Activated T-helper 1 cell treated with anti-CD3 and anti-CD28 coated beads, Interleukin-12 subunit alpha, Interleukin-12 subunit beta, Interleukin-2, Interleukin-4 antibody, amounts not matched to agents 30 ng/mL and 10 ng/mL and 1 ng/mL, durations not matched to agents 14 hours and 24 hours and 36 hours (primary cell): ENCODE data around the gene SIPA1L3. TPM values are rescaled to one million over a fixed set of nuclear protein-coding genes. Genes with fewer than 3 reads are reported as not detected.
A peak's percentile ranks its signal among the peaks of the same experiment; 100 is the strongest.

Experiments
- DNase-seq: peaks from one replicate; pipeline ENCODE4 v3.0.0; 2021; ENCODE audit warnings: low spot score
- H3K27ac Mint-ChIP-seq: one replicate; pipeline ENCODE4 v1.8.0; 2021; ENCODE audit warnings: mild to moderate bottlenecking, mixed read lengths
- H3K27me3 Mint-ChIP-seq: one replicate; pipeline ENCODE4 v1.8.0; 2022; ENCODE audit warnings: mild to moderate bottlenecking, moderate library complexity, mixed read lengths; ENCODE audit not compliant: insufficient read depth
- H3K36me3 Mint-ChIP-seq: one replicate; pipeline ENCODE4 v1.8.0; 2021; ENCODE audit warnings: low read depth, mixed read lengths
- H3K4me1 Mint-ChIP-seq: one replicate; pipeline ENCODE4 v1.8.0; 2021; ENCODE audit warnings: low read depth, mixed read lengths
- H3K4me3 Mint-ChIP-seq: one replicate; pipeline ENCODE4 v1.8.0; 2021; ENCODE audit warnings: mild to moderate bottlenecking, moderate library complexity, mixed read lengths
- H3K9me3 Mint-ChIP-seq: one replicate; pipeline ENCODE4 v1.8.0; 2021; ENCODE audit warnings: mixed read lengths
- intact Hi-C: fragments of 100-400 bp; cut with micrococcal nuclease; formaldehyde crosslinking; loops from one replicate; pipeline ENCODE4 v1.15.1; 2024
- total RNA-seq: library from RNA; stranded (reverse); gene quantifications from 2 replicates; pipeline ENCODE4 v1.2.3, GENCODE V29; 2022

SIPA1L3 gene
- total RNA-seq, 1 donor from 2014 or later = 16.7 TPM

GRCh38 chr19:38248421-38248820, 341.4 kb downstream of the SIPA1L3 start:
- H3K36me3 Mint-ChIP-seq = peaks cover 4% of the 10 kb centered on the region
- peaks cover 23% of the 10 kb centered on the region for H3K4me1 Mint-ChIP-seq
- no peaks in the 10 kb centered on the region for H3K9me3 Mint-ChIP-seq
- no peak overlapping the region for H3K27ac Mint-ChIP-seq
- no peak for DNase-seq
- no peaks in the 10 kb centered on the region for H3K27me3 Mint-ChIP-seq
- no peak overlapping the region for H3K4me3 Mint-ChIP-seq
- intact Hi-C loops = no loop called here

- H3K4me3 Mint-ChIP-seq = no peak overlapping the region
- H3K4me1 Mint-ChIP-seq = peaks cover 28% of the 10 kb centered on the region
- no peak overlapping the region for H3K27ac Mint-ChIP-seq
- no peak for DNase-seq
- peaks cover 2% of the 10 kb centered on the region for H3K27me3 Mint-ChIP-seq
- H3K36me3 Mint-ChIP-seq = peaks cover 4% of the 10 kb centered on the region
- H3K9me3 Mint-ChIP-seq = no peaks in the 10 kb centered on the region
- intact Hi-C loops = no loop called here
Observed at GRCh38 chr19:38250428-38250820, 343.4 kb downstream of the SIPA1L3 start.

- peak overlapping the region; percentile 75 for H3K4me3 Mint-ChIP-seq
- peaks cover 2% of the 10 kb centered on the region for H3K27me3 Mint-ChIP-seq
- peaks cover 3% of the 10 kb centered on the region for H3K36me3 Mint-ChIP-seq
- H3K27ac Mint-ChIP-seq = peak overlapping the region; percentile 68
- no peaks in the 10 kb centered on the region for H3K9me3 Mint-ChIP-seq
- peaks cover 29% of the 10 kb centered on the region for H3K4me1 Mint-ChIP-seq
- intact Hi-C loops = no loop called here
- no peak for DNase-seq
Observed at GRCh38 chr19:38250821-38251563, 344.0 kb downstream of the SIPA1L3 start.

GRCh38 chr19:38251564-38252051, 344.6 kb downstream of the SIPA1L3 start:
- peak overlapping the region; percentile 75 for H3K4me3 Mint-ChIP-seq
- no peaks in the 10 kb centered on the region for H3K9me3 Mint-ChIP-seq
- H3K27ac Mint-ChIP-seq = peak overlapping the region; percentile 68
- H3K36me3 Mint-ChIP-seq = peaks cover 2% of the 10 kb centered on the region
- no peak for DNase-seq
- intact Hi-C loops = no loop called here
- H3K27me3 Mint-ChIP-seq = peaks cover 2% of the 10 kb centered on the region
- peaks cover 27% of the 10 kb centered on the region for H3K4me1 Mint-ChIP-seq

- intact Hi-C loops = no loop called here
- peak overlapping the region; percentile 18 for H3K27ac Mint-ChIP-seq
- H3K4me3 Mint-ChIP-seq = peak overlapping the region; percentile 75
- no peaks in the 10 kb centered on the region for H3K9me3 Mint-ChIP-seq
- DNase-seq = no peak
- peaks cover 2% of the 10 kb centered on the region for H3K36me3 Mint-ChIP-seq
- H3K27me3 Mint-ChIP-seq = peaks cover 8% of the 10 kb centered on the region
- H3K4me1 Mint-ChIP-seq = peaks cover 34% of the 10 kb centered on the region
Observed at GRCh38 chr19:38252385-38252784, 345.4 kb downstream of the SIPA1L3 start.

- peak overlapping the region; percentile 18 for H3K27ac Mint-ChIP-seq
- peaks cover 34% of the 10 kb centered on the region for H3K4me1 Mint-ChIP-seq
- H3K4me3 Mint-ChIP-seq = peak overlapping the region; percentile 75
- H3K27me3 Mint-ChIP-seq = peaks cover 8% of the 10 kb centered on the region
- intact Hi-C loops = no loop called here
- DNase-seq = no peak
- no peaks in the 10 kb centered on the region for H3K9me3 Mint-ChIP-seq
- peaks cover 2% of the 10 kb centered on the region for H3K36me3 Mint-ChIP-seq
Observed at GRCh38 chr19:38252941-38253691, 346.1 kb downstream of the SIPA1L3 start.

GRCh38 chr19:38253788-38254187, 346.8 kb downstream of the SIPA1L3 start:
- intact Hi-C loops = no loop called here
- H3K4me3 Mint-ChIP-seq = peak overlapping the region; percentile 75
- peaks cover 8% of the 10 kb centered on the region for H3K27me3 Mint-ChIP-seq
- DNase-seq = no peak
- no peaks in the 10 kb centered on the region for H3K9me3 Mint-ChIP-seq
- peaks cover 2% of the 10 kb centered on the region for H3K36me3 Mint-ChIP-seq
- H3K4me1 Mint-ChIP-seq = peaks cover 34% of the 10 kb centered on the region
- H3K27ac Mint-ChIP-seq = peak overlapping the region; percentile 23

GRCh38 chr19:38255383-38256014, 348.5 kb downstream of the SIPA1L3 start:
- H3K4me3 Mint-ChIP-seq = peak overlapping the region; percentile 83
- H3K9me3 Mint-ChIP-seq = no peaks in the 10 kb centered on the region
- H3K36me3 Mint-ChIP-seq = peaks cover 2% of the 10 kb centered on the region
- peaks cover 8% of the 10 kb centered on the region for H3K27me3 Mint-ChIP-seq
- peaks cover 34% of the 10 kb centered on the region for H3K4me1 Mint-ChIP-seq
- intact Hi-C loops = loop anchor here (1.0 kb wide), 4 partner anchors 9 to 353 kb away; partner anchors contain the start of genes CATSPERG and SPINT2
- no peak for DNase-seq
- peak overlapping the region; percentile 83 for H3K27ac Mint-ChIP-seq

Other genes starting within 250 kb of the SIPA1L3 start
- 1.9 and 2.4 TPM in 2 replicates for gene ZNF607, start 187.4 kb upstream of the SIPA1L3 start, total RNA-seq
- 3.7 and 5.6 TPM in 2 replicates for gene ZNF573, start 127.6 kb upstream of the SIPA1L3 start, total RNA-seq
- not detected in 2 replicates for gene WDR87, start 614 bp upstream of the SIPA1L3 start, total RNA-seq